Fibroblast of lung (primary cell): ENCODE results near the gene MAP3K9.

Source experiments
- CTCF ChIP-seq, 2 donors: IDR thresholded peaks in 1 of 2; conservative IDR thresholded peaks in 1 of 2; 1 replicate in 1 of 2; 2 replicates in 1 of 2; pipeline ENCODE4 v1.5.1; 2011 to 2012; ENCODE audit warnings: low read length in 2 of 2, control low read depth in 1 of 2, inconsistent platforms in 1 of 2, low read depth in 1 of 2, mild to moderate bottlenecking in 1 of 2
- EZH2 ChIP-seq: IDR thresholded peaks from 2 replicates; pipeline ENCODE4 v1.5.1; 2012; ENCODE audit warnings: low read length, control low read depth, mild to moderate bottlenecking; ENCODE audit errors: missing control alignments

- TF ChIP-seq CTCF (conservative IDR thresholded peaks at IDR 0.05 in 1 of 2, IDR thresholded peaks at IDR 0.05 in 1 of 2; ENCODE audit: low read depth in 1 of 2, low read length in 2 of 2), result no peak
- no peak for TF ChIP-seq EZH2
These were observed 2.3 kb upstream of the MAP3K9 start for GRCh38 chr14:70811578-70811977.
